ENCODE data around the gene MAP3K9.

The MAP3K9 gene

DNA sequence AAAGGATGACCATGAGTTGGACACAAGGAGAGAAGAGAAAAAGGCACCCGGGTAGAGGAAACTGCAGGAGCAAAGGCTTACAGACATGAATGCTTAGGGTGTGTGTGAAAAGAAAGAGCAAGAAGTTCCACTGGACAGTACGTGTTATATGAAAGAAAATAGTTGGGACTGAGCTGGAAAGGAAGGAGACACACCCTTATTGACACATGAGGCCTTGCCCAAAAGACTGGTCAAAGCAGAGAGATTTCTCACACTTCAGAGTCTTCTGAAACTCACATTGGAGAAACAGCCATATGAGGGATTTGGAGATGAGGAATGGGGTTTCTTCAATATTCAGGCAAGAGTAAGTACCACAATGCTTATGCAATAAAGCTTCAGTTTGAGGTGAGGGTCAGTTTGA, 111.6 kb downstream of the MAP3K9 start:
- DNase-seq, result no peak

DNA sequence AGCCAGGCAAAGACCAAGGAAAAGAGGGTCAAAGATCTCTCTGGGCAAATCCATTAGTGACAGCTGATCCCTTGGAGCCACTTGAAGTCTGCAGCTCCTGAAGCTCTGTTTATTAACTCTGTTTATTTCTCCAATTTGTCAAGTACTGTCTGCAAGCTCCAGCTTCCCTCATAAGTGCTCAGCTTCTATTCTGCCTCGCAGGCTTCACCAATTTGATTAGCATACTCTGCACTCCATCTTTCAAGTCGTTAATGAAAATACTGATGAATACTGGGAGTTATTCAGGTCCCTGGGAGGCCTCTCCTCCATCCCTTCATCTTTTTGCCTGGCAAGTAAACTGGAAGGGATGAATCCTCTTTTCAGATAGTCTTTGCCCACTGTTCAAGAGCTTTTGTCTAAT, 113.3 kb downstream of the MAP3K9 start:
- no peak for DNase-seq

- DNase-seq, result peak in 7 of 14 donors; percentile 4 to 19 (median 12)
Observed at GRCh38 chr14:70692210-70692609, 117.1 kb downstream of the MAP3K9 start.

DNA sequence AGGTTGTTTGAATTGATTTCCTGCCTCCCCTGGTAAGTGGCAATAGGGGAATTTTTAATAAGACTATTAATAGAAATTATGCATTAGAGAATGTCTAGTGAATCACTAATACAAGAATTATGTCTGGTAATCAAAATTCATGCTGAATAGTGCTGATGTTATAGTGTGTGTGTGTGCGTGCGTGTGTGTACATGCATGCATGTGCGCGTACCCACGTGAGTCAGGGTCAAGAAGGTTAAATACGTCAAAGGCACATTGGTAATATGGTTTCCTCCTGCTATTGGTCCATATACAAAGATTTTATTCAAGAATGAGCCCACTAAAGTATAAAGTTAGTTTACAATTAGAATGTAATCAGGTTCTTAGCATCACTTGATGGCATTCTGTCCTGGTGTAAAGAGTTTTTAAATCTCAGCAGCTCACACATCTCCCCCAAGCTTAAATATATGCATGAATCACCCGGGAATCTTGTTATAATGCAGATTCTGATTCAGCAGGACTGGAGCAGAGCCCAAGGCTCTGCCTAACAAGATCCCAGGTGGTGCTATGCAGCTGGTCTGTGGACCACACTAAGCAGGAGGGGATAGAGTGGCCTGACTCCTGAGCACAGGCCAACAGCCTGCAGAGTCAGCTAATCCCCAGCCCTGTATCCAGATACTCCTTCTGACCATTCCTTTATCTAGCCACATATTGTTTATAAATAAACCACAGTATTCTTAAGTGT, 123.7 kb downstream of the MAP3K9 start:
- DNase-seq, result no peak

GRCh38 chr14:70683983-70684382, 125.3 kb downstream of the MAP3K9 start:
- DNase-seq, result no peak

GRCh38 chr14:70680748-70681147, 128.6 kb downstream of the MAP3K9 start:
- DNase-seq, result no peak

GRCh38 chr14:70677341-70677740, 132.0 kb downstream of the MAP3K9 start:
- DNase-seq, result no peak

All from C1 segment of cervical spinal cord (tissue), 14 donors.